ENCODE data around the gene SELENON. TPM values are rescaled to one million over a fixed set of nuclear protein-coding genes. Genes with fewer than 3 reads are reported as not detected.

The SELENON gene
- total RNA-seq (2014; rRNA removed; shearing (Covaris generic)), result 41.3 and 43.5 TPM in 2 replicates

GRCh38 chr1:25799935-25800702, at the start of gene SELENON:
TSS of gene SELENON (plus strand) at chr1:25800193. CDS start at chr1:25800231, 38 bp downstream.
- peak; percentile 71 for DNase-seq (ENCODE audit: low read depth)

GRCh38 chr1:25750923-25751605, 48.9 kb upstream of the SELENON start:
- DNase-seq (ENCODE audit: low read depth), result no peak

GRCh38 chr1:25754470-25755181, 45.4 kb upstream of the SELENON start:
- DNase-seq (ENCODE audit: low read depth), result no peak

GRCh38 chr1:25755475-25756125, 44.4 kb upstream of the SELENON start:
- no peak for DNase-seq (ENCODE audit: low read depth)

- no peak for DNase-seq (ENCODE audit: low read depth)
Measured at GRCh38 chr1:25756215-25756614, 43.8 kb upstream of the SELENON start.

- DNase-seq (ENCODE audit: low read depth), result no peak
Measured at GRCh38 chr1:25757151-25757845, 42.7 kb upstream of the SELENON start.

GRCh38 chr1:25757846-25758185, 42.2 kb upstream of the SELENON start:
- DNase-seq (ENCODE audit: low read depth), result no peak

- DNase-seq (ENCODE audit: low read depth), result no peak
Measured at GRCh38 chr1:25758466-25759070, 41.4 kb upstream of the SELENON start.

GRCh38 chr1:25760122-25760719, 39.8 kb upstream of the SELENON start:
- no peak for DNase-seq (ENCODE audit: low read depth)

- no peak for DNase-seq (ENCODE audit: low read depth)
Measured at GRCh38 chr1:25760871-25761270, 39.1 kb upstream of the SELENON start.

GRCh38 chr1:25763493-25763892, 36.5 kb upstream of the SELENON start:
- no peak for DNase-seq (ENCODE audit: low read depth)

- DNase-seq (ENCODE audit: low read depth), result no peak
Measured at GRCh38 chr1:25765136-25765922, 34.7 kb upstream of the SELENON start.

GRCh38 chr1:25765923-25766589, 33.9 kb upstream of the SELENON start:
- no peak for DNase-seq (ENCODE audit: low read depth)

GRCh38 chr1:25766721-25767436, 33.1 kb upstream of the SELENON start:
- no peak for DNase-seq (ENCODE audit: low read depth)

GRCh38 chr1:25767437-25767770, 32.6 kb upstream of the SELENON start:
- no peak for DNase-seq (ENCODE audit: low read depth)

GRCh38 chr1:25768999-25769398, 31.0 kb upstream of the SELENON start:
- DNase-seq (ENCODE audit: low read depth), result no peak

GRCh38 chr1:25769625-25770383, 30.2 kb upstream of the SELENON start:
- no peak for DNase-seq (ENCODE audit: low read depth)
